ENCODE measurements around the gene MAP10.

GRCh38 chr1:232786845-232787455, 18.3 kb upstream of the MAP10 start:
- TF ChIP-seq POLR2A (IDR thresholded peaks at IDR 0.05), result no peak
- TF ChIP-seq CTCF (IDR thresholded peaks at IDR 0.05), result no peak
